GM18867 (cell line): Measurements from ENCODE around the gene SHISA4.
"Not testable (repeated sequence)": the region's sequence is repeated elsewhere in the genome, so short reads cannot be mapped to it uniquely, and the experiment has no call there.

Source experiments
- ATAC-seq: cut with Tn5 transposase; IDR thresholded peaks from one replicate; pipeline ENCODE4 v1.9.1; 2021; ENCODE audit warnings: mild to moderate bottlenecking, moderate library complexity; ENCODE audit not compliant: unreplicated experiment

Gene SHISA4

GRCh38 chr1:201925981-201926645 is 37.4 kb downstream of the SHISA4 start:
- ATAC-seq, result no peak

GRCh38 chr1:201928266-201928665 is 39.6 kb downstream of the SHISA4 start:
- no peak for ATAC-seq

GRCh38 chr1:201930137-201930536 is 41.4 kb downstream of the SHISA4 start:
- no peak for ATAC-seq

GRCh38 chr1:201930803-201931202 is 42.1 kb downstream of the SHISA4 start:
- ATAC-seq, result no peak

GRCh38 chr1:201933840-201934430 is 45.2 kb downstream of the SHISA4 start:
- ATAC-seq, result no peak

- ATAC-seq, result no peak
Observed at GRCh38 chr1:201937624-201938213, 49.0 kb downstream of the SHISA4 start.

- ATAC-seq, result no peak
Observed at GRCh38 chr1:201938440-201939035, 49.8 kb downstream of the SHISA4 start.

- no peak for ATAC-seq
Observed at GRCh38 chr1:201939148-201939547, 50.5 kb downstream of the SHISA4 start.

- ATAC-seq, result no peak
Observed at GRCh38 chr1:201939574-201939973, 50.9 kb downstream of the SHISA4 start.

GRCh38 chr1:201940316-201940715 is 51.6 kb downstream of the SHISA4 start:
- not testable (repeated sequence) for ATAC-seq

GRCh38 chr1:201941420-201942128 is 52.9 kb downstream of the SHISA4 start:
- no peak for ATAC-seq

- no peak for ATAC-seq
Observed at GRCh38 chr1:201942129-201942495, 53.4 kb downstream of the SHISA4 start.
